ENCODE measurements around the gene WNT3A.

The WNT3A gene

GRCh38 chr1:228000416-228000815 lies 6.4 kb upstream of the WNT3A start:
- no peak for TF ChIP-seq CTCF (IDR thresholded peaks at IDR 0.05; ENCODE audit: insufficient read depth, low read depth, low read length, missing control alignments)
- DNase-seq (ENCODE audit: low read depth), result no peak
- no peak overlapping the region for H3K4me3 ChIP-seq (ENCODE audit: low read length)

GRCh38 chr1:228000836-228001563 lies 5.8 kb upstream of the WNT3A start:
- no peak overlapping the region for H3K4me3 ChIP-seq (ENCODE audit: low read length)
- no peak for TF ChIP-seq CTCF (IDR thresholded peaks at IDR 0.05; ENCODE audit: insufficient read depth, low read depth, low read length, missing control alignments)
- DNase-seq (ENCODE audit: low read depth), result no peak

GRCh38 chr1:228001738-228002535 lies 4.9 kb upstream of the WNT3A start:
- TF ChIP-seq CTCF (IDR thresholded peaks at IDR 0.05; ENCODE audit: insufficient read depth, low read depth, low read length, missing control alignments), result no peak
- H3K4me3 ChIP-seq (ENCODE audit: low read length), result no peak overlapping the region

GRCh38 chr1:228002792-228003191 lies 4.0 kb upstream of the WNT3A start:
- no peak for TF ChIP-seq CTCF (IDR thresholded peaks at IDR 0.05; ENCODE audit: insufficient read depth, low read depth, low read length, missing control alignments)
- no peak for DNase-seq (ENCODE audit: low read depth)
- no peak overlapping the region for H3K4me3 ChIP-seq (ENCODE audit: low read length)

More at GRCh38 chr1:228001738-228002535, 4.9 kb upstream of the WNT3A start:
- DNase-seq (ENCODE audit: low read depth), result no peak

- DNase-seq (ENCODE audit: low read depth), result no peak
- H3K4me3 ChIP-seq (ENCODE audit: low read length), result no peak overlapping the region
- no peak for TF ChIP-seq CTCF (IDR thresholded peaks at IDR 0.05; ENCODE audit: insufficient read depth, low read depth, low read length, missing control alignments)
Measured at GRCh38 chr1:228003461-228004330, 3.1 kb upstream of the WNT3A start.

GRCh38 chr1:228004331-228004855 lies 2.4 kb upstream of the WNT3A start:
- no peak overlapping the region for H3K4me3 ChIP-seq (ENCODE audit: low read length)
- DNase-seq (ENCODE audit: low read depth), result peak; percentile 61
- TF ChIP-seq CTCF (IDR thresholded peaks at IDR 0.05; ENCODE audit: insufficient read depth, low read depth, low read length, missing control alignments), result peak; percentile 68

Measured in epithelial cell of esophagus (primary cell).